ENCODE measurements around the gene BCL7C. TPM values are rescaled to one million over a fixed set of nuclear protein-coding genes. Genes with fewer than 3 reads are reported as not detected.

BCL7C gene
- total and polyA plus RNA-seq, 10 of the 15 experiments (the other 5 are each of a cell fraction or from before 2014, with no cell fraction given), result 1.1 to 30.5 (median 13.7) TPM

- TF ChIP-seq E4F1 (IDR thresholded peaks at IDR 0.05; ENCODE audit: borderline replicate concordance, partially characterized antibody), result no peak
- TF ChIP-seq SIX5 (IDR thresholded peaks at IDR 0.05; ENCODE audit: low read depth, low read length, severe bottlenecking), result peak; percentile 89
- no peak for TF ChIP-seq FOS (IDR thresholded peaks at IDR 0.05; ENCODE audit: borderline replicate concordance, extremely low read depth, insufficient read length)
- no peak for TF ChIP-seq SMARCA5 (IDR thresholded peaks at IDR 0.05)
- TF ChIP-seq IKZF1 (conservative IDR thresholded peaks at IDR 0.05), result peak; percentile 82
- TF ChIP-seq BRCA1 (IDR thresholded peaks at IDR 0.05; ENCODE audit: low read depth, low read length), result no peak
- no peak for TF ChIP-seq KDM1A (IDR thresholded peaks at IDR 0.05; ENCODE audit: borderline replicate concordance)
- TF ChIP-seq BHLHE40 (IDR thresholded peaks at IDR 0.05; ENCODE audit: borderline replicate concordance in 1 of 2, low read depth in 2 of 2, low read length in 1 of 2), result peak in 1 of 2 experiments; percentile 29; a peak in 1 of 4 replicates
- TF ChIP-seq HDGF (IDR thresholded peaks at IDR 0.05), result peak; percentile 96
Measured at GRCh38 chr16:30927789-30928378, 34.0 kb upstream of the BCL7C start (continued).

All from GM12878 (cell line).